IPS DF 4.7 (cell line): ENCODE measurements around the gene CEP170B.
"Not testable (repeated sequence)": the region's sequence is repeated elsewhere in the genome, so short reads cannot be mapped to it uniquely, and the experiment has no call there.

Experiments used
- DNase-seq: peaks from one replicate; pipeline ENCODE4 v3.0.0-alpha.2; 2013; ENCODE audit warnings: low spot score; ENCODE audit errors: extremely low read depth

Gene CEP170B

GRCh38 chr14:104904650-104905578 is 39.8 kb downstream of the CEP170B start:
- not testable (repeated sequence) for DNase-seq

DNA sequence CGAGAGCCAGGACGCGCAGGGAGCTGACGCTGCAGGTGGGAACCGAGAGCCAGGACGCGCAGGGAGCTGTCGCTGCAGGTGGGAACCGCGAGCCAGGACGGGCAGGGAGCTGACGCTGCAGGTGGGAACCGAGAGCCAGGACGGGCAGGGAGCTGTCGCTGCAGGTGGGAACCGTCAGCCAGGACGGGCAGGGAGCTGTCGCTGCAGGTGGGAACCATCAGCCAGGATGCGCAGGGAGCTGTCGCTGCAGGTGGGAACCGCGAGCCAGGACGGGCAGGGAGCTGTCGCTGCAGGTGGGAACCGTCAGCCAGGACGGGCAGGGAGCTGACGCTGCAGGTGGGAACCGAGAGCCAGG is 40.5 kb downstream of the CEP170B start:
- not testable (repeated sequence) for DNase-seq

DNA sequence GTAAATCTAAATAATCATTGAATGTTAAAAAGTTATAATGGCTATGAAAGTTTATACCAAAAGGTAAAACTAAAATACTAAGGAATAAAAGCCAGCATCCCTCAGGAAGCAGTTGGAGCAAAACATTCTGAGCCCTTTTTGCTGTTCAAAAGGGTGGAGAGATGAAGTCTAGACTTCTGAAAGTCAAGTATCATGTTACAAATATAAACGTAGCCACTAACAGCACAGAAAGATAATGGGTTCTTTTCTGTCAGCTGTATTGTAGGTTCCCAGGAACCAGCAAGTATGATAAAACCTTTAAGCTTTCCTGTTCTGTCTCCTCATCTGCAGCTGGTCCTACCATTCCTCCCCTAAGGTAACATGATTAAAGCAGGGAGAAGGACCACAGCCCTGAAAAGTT is 43.2 kb downstream of the CEP170B start:
- no peak for DNase-seq

DNA sequence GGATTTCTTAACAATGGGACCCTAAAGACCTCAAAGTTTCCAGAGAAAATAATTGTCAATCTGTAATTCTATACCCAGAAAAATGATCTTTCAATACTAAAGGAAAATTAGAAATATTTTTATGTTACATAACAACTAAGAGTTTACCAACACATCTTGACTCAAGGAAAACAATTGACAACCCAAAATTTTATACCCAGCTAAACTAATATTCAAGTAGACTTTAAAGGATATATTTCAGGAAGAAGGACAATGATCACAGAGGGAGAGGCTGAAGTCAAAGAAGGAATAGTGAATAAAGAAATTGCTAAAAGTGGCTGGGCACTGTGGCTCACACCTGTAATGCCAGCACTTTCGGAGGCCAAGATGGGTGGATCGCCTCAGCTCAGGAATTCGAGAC is 47.0 kb downstream of the CEP170B start:
- no peak for DNase-seq

- DNase-seq: no peak
Observed at GRCh38 chr14:104913435-104913834, 48.4 kb downstream of the CEP170B start.

DNA sequence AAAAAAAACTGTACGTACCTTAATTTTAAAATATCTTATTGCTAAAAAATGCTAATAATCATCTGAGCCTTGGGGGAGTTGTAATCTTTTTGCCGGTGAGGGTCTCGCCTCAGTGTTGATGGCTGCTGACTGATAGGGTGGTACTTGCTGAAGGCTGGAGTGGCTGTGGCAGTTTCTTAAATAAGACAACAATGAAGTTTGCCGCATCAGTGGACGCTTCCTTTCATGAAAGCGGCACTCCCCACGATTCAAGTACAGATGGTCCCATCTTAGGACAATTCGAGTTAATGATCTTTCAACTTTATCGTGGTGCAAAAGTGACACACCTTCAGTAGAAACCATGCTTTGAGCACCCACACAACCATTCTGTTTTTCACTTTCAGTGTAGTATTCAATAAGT is 52.0 kb downstream of the CEP170B start:
- no peak for DNase-seq

DNA sequence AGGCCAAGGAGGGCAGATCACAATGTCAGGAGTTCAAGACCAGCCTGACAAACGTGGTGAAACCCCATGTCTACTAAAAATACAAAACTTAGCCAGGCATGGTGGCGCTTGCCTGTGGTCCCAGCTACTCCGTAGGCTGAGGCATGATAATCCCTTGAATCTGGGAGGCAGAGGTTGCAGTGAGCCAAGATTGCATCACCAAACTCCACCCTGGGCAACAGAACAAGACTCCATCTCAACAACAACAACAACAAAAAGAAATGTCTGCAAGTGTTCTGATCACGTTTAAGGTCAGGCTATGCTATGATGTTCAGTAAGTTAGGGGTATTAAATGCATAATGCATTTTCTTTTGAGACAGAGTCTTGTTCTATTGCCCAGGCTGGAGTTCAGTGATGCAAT is 52.9 kb downstream of the CEP170B start:
- no peak for DNase-seq

DNA sequence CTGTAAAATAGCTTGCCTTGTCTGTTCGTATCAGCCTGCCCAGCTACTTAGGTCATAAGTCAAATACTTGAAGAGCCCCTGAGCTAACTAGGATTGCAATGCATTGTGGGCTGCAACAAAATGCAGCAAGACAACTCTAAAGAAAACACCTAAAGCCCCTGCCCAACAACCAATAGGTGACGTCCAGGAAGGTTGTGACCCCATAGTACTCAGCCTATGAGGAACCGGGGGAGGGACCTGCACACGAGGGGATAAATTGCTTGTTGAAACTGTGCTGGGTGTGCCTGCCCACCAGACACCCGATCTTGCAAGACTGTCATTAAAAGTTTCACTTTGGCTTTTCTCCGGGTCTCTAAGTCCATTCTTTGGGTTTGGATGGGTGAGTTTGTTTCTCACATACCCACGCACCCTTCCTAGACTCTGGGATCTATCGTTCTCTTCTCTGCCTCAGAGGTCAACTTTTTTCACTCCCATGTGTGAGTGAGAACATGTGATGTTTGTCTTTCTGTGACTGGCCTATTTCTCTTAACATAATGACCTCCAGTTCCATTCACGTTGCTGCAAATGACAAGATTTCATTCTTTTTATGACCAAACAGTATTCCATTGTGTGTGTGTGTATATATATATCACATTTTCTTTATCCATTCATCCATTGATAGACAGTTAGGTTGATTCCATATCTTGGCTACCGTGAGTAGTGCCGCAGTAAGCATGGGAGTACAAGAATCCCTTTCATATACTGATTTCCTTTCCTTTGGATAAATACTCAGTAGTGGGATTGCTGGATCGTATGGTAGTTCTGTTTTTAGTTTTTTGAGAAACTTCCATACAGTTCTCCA is 54.3 kb downstream of the CEP170B start:
- DNase-seq: not testable (repeated sequence)

DNA sequence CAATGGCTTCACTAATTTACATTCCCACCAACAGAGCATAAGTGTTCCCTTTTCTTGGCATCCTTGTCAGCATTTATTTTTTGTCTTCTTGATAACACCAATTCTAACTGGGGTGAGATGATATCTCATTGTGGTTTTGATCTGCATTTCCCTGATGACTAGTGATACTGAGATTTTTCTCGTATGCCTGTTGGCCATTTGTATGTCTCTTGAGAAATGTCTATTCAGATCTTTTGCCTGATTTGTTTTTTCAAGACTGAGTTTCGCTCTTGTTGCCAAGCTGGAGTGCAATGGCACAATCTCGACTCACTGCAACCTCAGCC is 54.9 kb downstream of the CEP170B start:
- no peak for DNase-seq

DNA sequence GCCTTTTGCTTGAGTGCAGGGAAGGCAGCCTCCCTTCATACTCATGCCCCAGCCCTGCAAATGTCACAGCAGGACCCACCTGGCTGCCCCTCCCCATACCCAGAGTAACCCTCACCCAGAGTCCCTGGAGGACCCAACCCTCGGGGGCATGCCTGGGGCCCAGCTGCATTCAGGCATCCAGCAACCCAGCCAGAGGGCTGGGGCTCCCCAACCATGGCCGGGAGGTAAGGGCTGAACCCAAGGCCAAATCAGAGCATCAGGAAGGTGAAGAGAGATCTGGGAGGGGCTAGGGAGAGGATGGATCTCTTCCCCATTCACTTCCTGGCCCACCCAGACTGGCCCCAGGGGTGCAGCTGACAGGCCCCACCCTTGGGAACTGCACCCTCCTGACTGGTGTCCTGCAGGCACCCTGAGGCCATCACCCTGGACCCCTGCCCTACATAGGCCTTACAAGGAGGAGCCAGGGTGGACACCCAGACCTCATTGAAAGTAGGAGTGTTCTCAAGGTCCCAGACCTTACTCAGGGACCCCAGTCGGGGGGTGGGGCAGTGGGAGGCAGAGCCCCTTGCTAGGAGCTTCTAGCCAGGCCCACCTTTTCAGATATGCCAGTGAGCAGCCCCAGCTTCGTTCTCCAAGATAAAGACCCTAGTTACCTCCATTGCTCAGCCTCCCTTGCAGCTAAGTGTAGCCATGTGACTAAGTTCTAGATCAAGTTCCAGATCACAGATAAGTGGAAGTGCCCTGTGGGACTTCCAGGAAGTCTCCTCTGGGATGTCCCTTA is 58.8 kb downstream of the CEP170B start:
- no peak for DNase-seq

DNA sequence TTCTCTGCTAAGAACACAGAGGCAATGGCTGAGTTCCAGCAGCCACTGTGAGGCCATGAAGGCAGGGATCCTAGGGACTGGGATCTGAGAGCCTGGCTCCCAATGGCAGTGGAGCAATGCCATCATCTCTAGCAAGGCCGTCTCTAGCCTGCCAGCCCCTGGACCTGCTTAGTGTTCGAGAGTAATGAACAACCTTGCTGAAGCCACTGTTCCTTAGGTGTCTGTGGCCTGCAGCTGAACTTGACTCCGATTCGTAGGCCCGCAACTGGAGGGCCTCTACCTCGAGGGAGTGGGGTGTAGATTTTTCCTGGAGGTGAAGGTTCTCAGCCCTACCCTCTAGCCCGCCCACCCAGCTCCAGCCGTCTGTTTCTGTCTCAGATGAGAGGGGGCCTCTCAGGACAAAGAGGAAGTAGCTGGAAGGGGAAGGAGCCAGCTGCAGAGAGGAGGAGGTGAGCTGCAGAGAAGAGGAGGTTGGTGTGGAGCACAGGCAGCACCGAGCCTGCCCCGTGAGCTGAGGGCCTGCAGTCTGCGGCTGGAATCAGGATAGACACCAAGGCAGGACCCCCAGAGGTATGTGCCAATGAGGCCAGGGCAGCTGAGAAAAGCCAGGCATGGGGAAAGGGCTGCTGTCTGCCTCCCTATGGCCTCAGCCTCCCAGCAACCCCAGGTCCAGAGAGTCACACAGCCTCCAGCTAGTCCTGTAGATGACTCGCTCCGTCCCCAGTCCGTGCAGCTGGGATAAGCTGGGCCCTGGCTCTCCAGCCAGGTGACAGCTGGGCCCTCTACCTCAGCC is 59.5 kb downstream of the CEP170B start, which contains the start of gene PLD4:
Gene PLD4 (plus strand): TSS at position 459 of the 793 bp plus-strand sequence. CDS start 2,262 bp downstream, outside the sequence.
- no peak for DNase-seq

GRCh38 chr14:104925214-104925854 is 60.3 kb downstream of the CEP170B start:
- no peak for DNase-seq

- no peak for DNase-seq
Observed at GRCh38 chr14:104925855-104926609, 61.0 kb downstream of the CEP170B start.

DNA sequence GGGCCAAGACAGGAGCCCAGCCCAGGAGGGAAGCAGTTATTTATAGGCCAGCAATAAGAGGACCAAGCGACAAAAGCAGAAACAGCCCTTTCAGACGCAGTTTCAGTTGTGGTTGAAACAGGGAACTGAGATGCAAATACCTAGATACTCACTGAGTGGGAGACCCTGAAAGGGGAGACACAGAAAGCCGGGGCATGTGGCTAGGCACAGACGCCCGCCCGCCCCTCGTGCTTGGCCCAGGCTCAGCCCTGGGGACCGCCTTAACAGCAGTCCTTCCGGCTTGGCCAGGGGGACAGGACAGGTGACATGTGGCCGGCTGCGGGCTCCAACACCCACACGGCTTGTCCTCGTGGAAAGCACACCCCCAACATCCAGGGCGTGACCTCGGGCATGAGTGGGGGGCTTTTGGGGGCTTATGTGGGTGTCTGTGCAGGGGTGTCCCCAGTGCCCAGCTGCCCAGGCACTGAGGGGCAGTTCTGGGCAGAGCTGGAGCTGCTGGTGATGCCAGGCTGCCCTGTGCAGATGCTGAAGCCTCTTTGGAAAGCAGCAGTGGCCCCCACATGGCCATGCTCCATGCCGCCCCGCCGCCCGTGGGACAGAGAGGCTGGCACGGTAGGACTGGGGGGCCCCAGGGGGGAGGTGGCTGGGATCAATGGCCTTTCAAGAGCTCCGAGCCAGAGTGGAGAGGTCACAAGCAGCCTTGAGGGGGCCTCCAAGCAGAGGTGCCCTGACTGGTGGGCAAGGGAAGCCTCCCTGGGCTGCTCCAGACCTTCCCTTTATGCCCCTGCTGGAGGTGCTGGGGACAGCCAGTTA is 61.8 kb downstream of the CEP170B start:
- DNase-seq: no peak

GRCh38 chr14:104927432-104927816 is 62.4 kb downstream of the CEP170B start:
- no peak for DNase-seq

DNA sequence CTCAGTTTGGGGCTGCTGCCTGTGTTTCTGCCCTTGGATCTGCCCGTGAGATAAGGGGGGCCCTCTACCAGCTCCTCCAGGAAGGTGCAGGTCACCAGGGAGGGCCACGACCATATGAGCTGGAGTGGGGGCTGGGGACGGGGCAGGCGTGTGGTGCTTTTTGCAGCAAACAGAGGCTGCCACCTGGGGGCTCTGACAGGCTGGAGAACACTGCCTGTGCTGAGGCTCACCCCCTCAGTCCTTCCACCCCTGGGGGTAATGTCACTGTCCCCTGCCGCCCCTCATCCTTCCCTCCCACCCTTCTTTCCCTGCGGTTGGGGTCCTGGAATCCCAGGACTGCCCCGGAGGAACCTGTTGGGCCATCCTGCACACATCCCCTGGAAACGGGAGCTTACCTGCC is 62.8 kb downstream of the CEP170B start:
- DNase-seq: no peak

- DNase-seq: no peak
Observed at GRCh38 chr14:104928391-104929133, 63.5 kb downstream of the CEP170B start.
